Kidney epithelial cell (primary cell): ENCODE data around the gene RTN4IP1. TPM values are rescaled to one million over a fixed set of nuclear protein-coding genes. Genes with fewer than 3 reads are reported as not detected.

Source experiments
- DNase-seq: peaks from one replicate; pipeline ENCODE4 v3.0.0-alpha.2; 2010; ENCODE audit warnings: low read depth
- H3K27me3 ChIP-seq: 2 replicates; pipeline ENCODE4 v1.6.0; 2011; ENCODE audit warnings: low read length; ENCODE audit not compliant: control insufficient read depth, insufficient read depth
- H3K36me3 ChIP-seq: 2 replicates; pipeline ENCODE4 v1.5.1; 2011; ENCODE audit warnings: low read length; ENCODE audit not compliant: control insufficient read depth, insufficient read depth
- H3K4me3 ChIP-seq: 2 replicates; pipeline ENCODE4 v1.5.1; 2011; ENCODE audit warnings: low read depth, mild to moderate bottlenecking, control low read depth, low read length
- CTCF ChIP-seq: IDR thresholded peaks from 2 replicates; pipeline ENCODE4 v1.5.1; 2011; ENCODE audit warnings: mild to moderate bottlenecking, moderate library complexity, low read length, control low read depth, inconsistent platforms; ENCODE audit not compliant: insufficient read depth, poor library complexity, severe bottlenecking
- total RNA-seq: library from RNA; depleted of rRNA; stranded (reverse); fragments of >200 nt; gene quantifications from 2 replicates; pipeline ENCODE4 v1.2.3, GENCODE V29; 2015

The RTN4IP1 gene
- total RNA-seq, 1 donor from 2014 or later: 8.2 TPM

- no peak overlapping the region for H3K4me3 ChIP-seq
- TF ChIP-seq CTCF: no peak
- H3K36me3 ChIP-seq: no peaks in the 10 kb centered on the region
- H3K27me3 ChIP-seq: no peaks in the 10 kb centered on the region
- no peak for DNase-seq
Measured at GRCh38 chr6:106617302-106617701, 12.0 kb downstream of the RTN4IP1 start.

- TF ChIP-seq CTCF: no peak
- H3K27me3 ChIP-seq: no peaks in the 10 kb centered on the region
- no peak for DNase-seq
- H3K4me3 ChIP-seq: no peak overlapping the region
- H3K36me3 ChIP-seq: no peaks in the 10 kb centered on the region
Measured at GRCh38 chr6:106614592-106615257, 14.6 kb downstream of the RTN4IP1 start.

- DNase-seq: no peak
- Histone ChIP-seq H3K36me3 (no peaks in the 10 kb centered on the region), H3K27me3 (no peaks in the 10 kb centered on the region), H3K4me3 (no peak overlapping the region)
- no peak for TF ChIP-seq CTCF
Measured at GRCh38 chr6:106614166-106614565, 15.1 kb downstream of the RTN4IP1 start.

GRCh38 chr6:106613590-106613989 is 15.7 kb downstream of the RTN4IP1 start:
- no peaks in the 10 kb centered on the region for H3K36me3 ChIP-seq
- TF ChIP-seq CTCF: no peak

GRCh38 chr6:106612671-106613416 is 16.5 kb downstream of the RTN4IP1 start:
- Histone ChIP-seq H3K36me3 (no peaks in the 10 kb centered on the region), H3K4me3 (no peak overlapping the region), H3K27me3 (no peaks in the 10 kb centered on the region)
- no peak for TF ChIP-seq CTCF
- no peak for DNase-seq

More at GRCh38 chr6:106613590-106613989, 15.7 kb downstream of the RTN4IP1 start:
- no peaks in the 10 kb centered on the region for H3K27me3 ChIP-seq
- no peak for DNase-seq
- H3K4me3 ChIP-seq: no peak overlapping the region
